ENCODE measurements around the gene DSE. TPM values are rescaled to one million over a fixed set of nuclear protein-coding genes. Genes with fewer than 3 reads are reported as not detected.
"Not testable (repeated sequence)": the region's sequence is repeated elsewhere in the genome, so short reads cannot be mapped to it uniquely, and the experiment has no call there.

The DSE gene
- total RNA-seq: 6.0 and 8.3 TPM in 2 replicates

- DNase-seq: peak; percentile 46
Observed at GRCh38 chr6:116370760-116371119, at the start of gene DSE. Gene DSE (plus strand): TSS chr6:116370947. CDS start chr6:116399251, 28,304 bp downstream.

- not testable (repeated sequence) for DNase-seq
Observed at GRCh38 chr6:116321933-116322332, 48.8 kb upstream of the DSE start.

GRCh38 chr6:116323863-116324262 is 46.9 kb upstream of the DSE start:
- no peak for DNase-seq

GRCh38 chr6:116325634-116326132 is 45.1 kb upstream of the DSE start:
- not testable (repeated sequence) for DNase-seq

GRCh38 chr6:116326181-116326671 is 44.5 kb upstream of the DSE start:
- no peak for DNase-seq

GRCh38 chr6:116326996-116327395 is 43.8 kb upstream of the DSE start:
- no peak for DNase-seq

- DNase-seq: peak; percentile 7
Observed at GRCh38 chr6:116327803-116328527, 42.8 kb upstream of the DSE start.

- DNase-seq: no peak
Observed at GRCh38 chr6:116328528-116328903, 42.2 kb upstream of the DSE start.

GRCh38 chr6:116329156-116329555 is 41.6 kb upstream of the DSE start:
- DNase-seq: no peak

GRCh38 chr6:116330511-116330910 is 40.2 kb upstream of the DSE start:
- no peak for DNase-seq

GRCh38 chr6:116332096-116332495 is 38.7 kb upstream of the DSE start:
- DNase-seq: no peak

GRCh38 chr6:116334638-116335409 is 35.9 kb upstream of the DSE start:
- not testable (repeated sequence) for DNase-seq

GRCh38 chr6:116335612-116336215 is 35.0 kb upstream of the DSE start:
- no peak for DNase-seq

GRCh38 chr6:116338943-116339342 is 31.8 kb upstream of the DSE start:
- no peak for DNase-seq

- DNase-seq: not testable (repeated sequence)
Observed at GRCh38 chr6:116340625-116341024, 30.1 kb upstream of the DSE start.

GRCh38 chr6:116349216-116349615 is 21.5 kb upstream of the DSE start:
- no peak for DNase-seq

- DNase-seq: no peak
Observed at GRCh38 chr6:116351101-116351500, 19.6 kb upstream of the DSE start.

- DNase-seq: no peak
Observed at GRCh38 chr6:116352515-116353471, 18.0 kb upstream of the DSE start.

GRCh38 chr6:116354236-116354635 is 16.5 kb upstream of the DSE start:
- no peak for DNase-seq

GRCh38 chr6:116355796-116356195 is 15.0 kb upstream of the DSE start:
- DNase-seq: no peak

- DNase-seq: no peak
Observed at GRCh38 chr6:116359131-116359530, 11.6 kb upstream of the DSE start.

GRCh38 chr6:116359835-116360234 is 10.9 kb upstream of the DSE start:
- DNase-seq: no peak

Measured in dermis blood vessel endothelial cell (primary cell).